GM21360 (cell line): ENCODE results near the gene STK32C.
A peak's percentile ranks its signal among the peaks of the same experiment; 100 is the strongest.
"Not testable (repeated sequence)": the region's sequence is repeated elsewhere in the genome, so short reads cannot be mapped to it uniquely, and the experiment has no call there.

ENCODE experiments used
- ATAC-seq: cut with Tn5 transposase; IDR thresholded peaks from one replicate; pipeline ENCODE4 v1.9.1; 2021; ENCODE audit warnings: mild to moderate bottlenecking, moderate library complexity; ENCODE audit not compliant: unreplicated experiment

Gene STK32C

GRCh38 chr10:132319853-132320653 is 12.3 kb upstream of the STK32C start:
- ATAC-seq, result peak; percentile 99

- not testable (repeated sequence) for ATAC-seq
Observed at GRCh38 chr10:132317477-132317876, 9.7 kb upstream of the STK32C start.

- ATAC-seq, result no peak
Observed at GRCh38 chr10:132316133-132316532, 8.4 kb upstream of the STK32C start.

GRCh38 chr10:132314881-132315280 is 7.1 kb upstream of the STK32C start:
- ATAC-seq, result not testable (repeated sequence)

GRCh38 chr10:132314336-132314735 is 6.6 kb upstream of the STK32C start:
- no peak for ATAC-seq

- ATAC-seq, result no peak
Observed at GRCh38 chr10:132313865-132314264, 6.1 kb upstream of the STK32C start.

GRCh38 chr10:132313305-132313704 is 5.6 kb upstream of the STK32C start:
- ATAC-seq, result no peak

- ATAC-seq, result no peak
Observed at GRCh38 chr10:132311338-132311939, 3.7 kb upstream of the STK32C start.

- ATAC-seq, result no peak
Observed at GRCh38 chr10:132310701-132311337, 3.1 kb upstream of the STK32C start.

- ATAC-seq, result no peak
Observed at GRCh38 chr10:132309879-132310591, 2.3 kb upstream of the STK32C start.

- no peak for ATAC-seq
Observed at GRCh38 chr10:132309471-132309865, 1.7 kb upstream of the STK32C start.

GRCh38 chr10:132308587-132309470 is 1.1 kb upstream of the STK32C start:
- ATAC-seq, result no peak

- no peak for ATAC-seq
Observed at GRCh38 chr10:132306864-132307751, 642 bp downstream of the STK32C start.

GRCh38 chr10:132306343-132306685 is 1.4 kb downstream of the STK32C start:
- no peak for ATAC-seq

GRCh38 chr10:132305654-132306342 is 2.0 kb downstream of the STK32C start:
- no peak for ATAC-seq

- ATAC-seq, result no peak
Observed at GRCh38 chr10:132304756-132305509, 2.8 kb downstream of the STK32C start.

- no peak for ATAC-seq
Observed at GRCh38 chr10:132303361-132304115, 4.2 kb downstream of the STK32C start.
